Cardiac muscle cell (in vitro differentiated cells and primary cell): ENCODE results near the gene LRRC45. TPM values are rescaled to one million over a fixed set of nuclear protein-coding genes. Genes with fewer than 3 reads are reported as not detected.

Source experiments
- DNase-seq, 2 donors: peaks; one replicate each; pipeline versions ENCODE4 v3.0.0 to v3.0.0-alpha.2; 2010 to 2017; ENCODE audit warnings: low read depth in 1 of 2, low spot score in 1 of 2
- H3K27ac ChIP-seq: fragments of 200-600 bp; sonication (generic); 2 replicates; pipeline ENCODE4 v1.5.1; 2016
- H3K27me3 ChIP-seq: fragments of 200-600 bp; sonication (generic); 2 replicates; pipeline ENCODE4 v1.6.0; 2016; ENCODE audit warnings: control low read depth
- H3K36me3 ChIP-seq: fragments of 200-600 bp; sonication (generic); 2 replicates; pipeline ENCODE4 v1.5.1; 2016; ENCODE audit warnings: control low read depth
- H3K4me1 ChIP-seq: fragments of 200-600 bp; sonication (generic); 2 replicates; pipeline ENCODE4 v1.8.1; 2017; ENCODE audit warnings: low read depth, mild to moderate bottlenecking, mixed run types
- H3K4me3 ChIP-seq: fragments of 200-600 bp; sonication (generic); 2 replicates; pipeline ENCODE4 v1.5.1; 2016; ENCODE audit warnings: mild to moderate bottlenecking
- H3K9me3 ChIP-seq: fragments of 200-600 bp; sonication (generic); 2 replicates; pipeline ENCODE4 v1.5.1; 2017; ENCODE audit warnings: low read depth, mild to moderate bottlenecking, control low read depth
- polyA plus RNA-seq: library from polyadenylated mRNA; unstranded; fragments of >200 nt; fragmentation: Nextera tagmentation; extraction: Ambion mirVana; gene quantifications from 2 replicates; pipeline ENCODE4 v1.2.1, GENCODE V29; 2016
- total RNA-seq: library from RNA; depleted of rRNA; stranded (reverse); fragments of >200 nt; gene quantifications from 2 replicates; pipeline ENCODE4 v1.2.3, GENCODE V29; 2016
- TF ChIP-seq, protein P1 (sequence below): IDR thresholded peaks from 2 replicates; pipeline ENCODE4 v1.5.1; 2012; ENCODE audit warnings: low read depth, mild to moderate bottlenecking, low read length

LRRC45 gene
- total and polyA plus RNA-seq, 2 experiments from 2014 or later = 31.8 to 36.5 TPM

DNA sequence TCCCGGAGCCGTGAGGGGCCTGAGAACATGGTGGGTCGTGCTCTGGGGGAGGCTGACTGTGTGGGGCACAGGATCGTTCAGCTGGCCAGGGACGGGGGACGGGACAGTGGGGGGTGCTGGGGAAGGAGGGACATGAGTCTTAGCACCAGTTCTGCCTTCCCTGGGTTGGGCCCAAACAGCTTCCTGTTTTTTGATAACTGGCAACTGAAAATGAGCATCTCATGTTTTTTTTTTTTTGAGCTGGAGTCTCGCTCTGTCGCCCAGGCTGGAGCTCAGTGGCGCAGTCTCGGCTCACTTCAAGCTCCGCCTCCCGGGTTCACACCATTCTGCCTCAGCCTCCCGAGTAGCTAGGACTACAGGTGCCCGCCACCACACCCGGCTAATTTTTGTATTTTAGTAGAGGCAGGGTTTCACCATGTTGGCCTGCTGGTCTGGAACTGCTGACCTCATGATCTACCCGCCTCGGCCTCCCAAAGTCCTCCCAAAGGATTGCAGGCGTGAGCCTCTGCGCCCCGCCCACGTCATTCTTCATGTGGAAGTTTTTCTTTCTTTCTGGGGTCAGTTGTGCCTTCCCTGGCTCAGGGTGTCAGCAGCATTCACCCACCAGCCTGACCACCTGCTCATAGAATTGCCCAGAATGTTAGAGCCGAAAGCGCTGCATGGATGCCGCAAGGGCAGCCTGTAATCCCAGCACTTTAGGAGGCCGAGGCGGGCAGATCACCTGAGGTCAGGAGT lies 39.3 kb upstream of the LRRC45 start:
- Histone ChIP-seq H3K27me3 (no peaks in the 10 kb centered on the region), H3K27ac (no peak overlapping the region), H3K4me1 (no peaks in the 10 kb centered on the region), H3K36me3 (peaks cover 5% of the 10 kb centered on the region), H3K4me3 (no peak overlapping the region), H3K9me3 (no peaks in the 10 kb centered on the region)
- no peak for DNase-seq
- TF ChIP-seq, protein P1, sequence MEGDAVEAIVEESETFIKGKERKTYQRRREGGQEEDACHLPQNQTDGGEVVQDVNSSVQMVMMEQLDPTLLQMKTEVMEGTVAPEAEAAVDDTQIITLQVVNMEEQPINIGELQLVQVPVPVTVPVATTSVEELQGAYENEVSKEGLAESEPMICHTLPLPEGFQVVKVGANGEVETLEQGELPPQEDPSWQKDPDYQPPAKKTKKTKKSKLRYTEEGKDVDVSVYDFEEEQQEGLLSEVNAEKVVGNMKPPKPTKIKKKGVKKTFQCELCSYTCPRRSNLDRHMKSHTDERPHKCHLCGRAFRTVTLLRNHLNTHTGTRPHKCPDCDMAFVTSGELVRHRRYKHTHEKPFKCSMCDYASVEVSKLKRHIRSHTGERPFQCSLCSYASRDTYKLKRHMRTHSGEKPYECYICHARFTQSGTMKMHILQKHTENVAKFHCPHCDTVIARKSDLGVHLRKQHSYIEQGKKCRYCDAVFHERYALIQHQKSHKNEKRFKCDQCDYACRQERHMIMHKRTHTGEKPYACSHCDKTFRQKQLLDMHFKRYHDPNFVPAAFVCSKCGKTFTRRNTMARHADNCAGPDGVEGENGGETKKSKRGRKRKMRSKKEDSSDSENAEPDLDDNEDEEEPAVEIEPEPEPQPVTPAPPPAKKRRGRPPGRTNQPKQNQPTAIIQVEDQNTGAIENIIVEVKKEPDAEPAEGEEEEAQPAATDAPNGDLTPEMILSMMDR = no peak

DNA sequence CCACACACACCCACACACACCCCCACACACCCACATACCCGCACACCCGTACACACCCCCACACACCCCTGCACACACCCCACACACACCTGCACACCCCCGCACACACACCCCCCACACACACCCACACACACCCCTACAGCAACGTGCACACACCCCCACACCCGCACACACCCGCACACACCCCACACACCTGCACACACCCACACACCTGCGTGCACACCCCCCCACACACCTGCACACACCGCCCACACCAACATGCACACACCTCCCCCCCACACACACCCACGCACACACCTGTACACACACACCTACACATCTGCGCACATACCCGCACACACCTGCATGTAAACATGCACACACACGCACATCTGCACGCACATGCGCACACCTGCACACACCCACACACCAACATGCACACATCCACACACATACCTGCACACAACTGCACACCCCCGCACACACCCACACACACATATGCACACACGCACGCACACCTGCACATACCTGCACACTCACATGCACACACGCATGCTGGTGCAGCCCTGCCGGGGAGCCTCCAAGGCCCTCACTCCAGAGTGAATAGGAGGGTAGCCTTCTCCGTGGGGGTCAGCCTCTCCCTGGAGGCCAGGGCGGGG lies 38.2 kb upstream of the LRRC45 start:
- DNase-seq = no peak
- Histone ChIP-seq H3K4me1 (no peaks in the 10 kb centered on the region), H3K36me3 (peaks cover 5% of the 10 kb centered on the region), H3K27ac (no peak overlapping the region), H3K4me3 (no peak overlapping the region), H3K9me3 (no peaks in the 10 kb centered on the region), H3K27me3 (no peaks in the 10 kb centered on the region)
- TF ChIP-seq, protein P1 = no peak

DNA sequence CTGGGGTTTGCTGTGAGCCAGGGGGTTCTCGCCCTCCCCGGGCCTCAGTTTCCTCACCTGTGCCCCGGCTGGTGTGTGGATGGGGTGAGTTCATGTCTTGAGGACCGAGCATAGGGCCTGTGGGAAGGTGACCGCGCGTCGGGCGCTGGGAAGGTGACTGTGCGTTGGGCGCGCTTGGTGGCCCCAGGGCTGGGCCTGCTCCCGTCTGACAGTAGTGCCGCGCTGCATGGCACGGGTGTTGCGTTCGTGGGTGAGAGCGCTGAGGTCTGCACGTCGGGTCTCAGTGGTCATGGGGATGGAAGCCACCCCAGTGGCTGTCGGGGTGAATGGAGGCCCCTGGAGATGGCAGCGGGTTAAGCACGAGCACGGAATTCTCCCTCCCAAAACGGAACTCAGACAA lies 36.5 kb upstream of the LRRC45 start:
- Histone ChIP-seq H3K27me3 (no peaks in the 10 kb centered on the region), H3K9me3 (no peaks in the 10 kb centered on the region), H3K4me3 (no peak overlapping the region), H3K27ac (no peak overlapping the region), H3K4me1 (peaks cover under 1% of the 10 kb centered on the region), H3K36me3 (peaks cover 5% of the 10 kb centered on the region)
- TF ChIP-seq, protein P1 = no peak
- DNase-seq = no peak

DNA sequence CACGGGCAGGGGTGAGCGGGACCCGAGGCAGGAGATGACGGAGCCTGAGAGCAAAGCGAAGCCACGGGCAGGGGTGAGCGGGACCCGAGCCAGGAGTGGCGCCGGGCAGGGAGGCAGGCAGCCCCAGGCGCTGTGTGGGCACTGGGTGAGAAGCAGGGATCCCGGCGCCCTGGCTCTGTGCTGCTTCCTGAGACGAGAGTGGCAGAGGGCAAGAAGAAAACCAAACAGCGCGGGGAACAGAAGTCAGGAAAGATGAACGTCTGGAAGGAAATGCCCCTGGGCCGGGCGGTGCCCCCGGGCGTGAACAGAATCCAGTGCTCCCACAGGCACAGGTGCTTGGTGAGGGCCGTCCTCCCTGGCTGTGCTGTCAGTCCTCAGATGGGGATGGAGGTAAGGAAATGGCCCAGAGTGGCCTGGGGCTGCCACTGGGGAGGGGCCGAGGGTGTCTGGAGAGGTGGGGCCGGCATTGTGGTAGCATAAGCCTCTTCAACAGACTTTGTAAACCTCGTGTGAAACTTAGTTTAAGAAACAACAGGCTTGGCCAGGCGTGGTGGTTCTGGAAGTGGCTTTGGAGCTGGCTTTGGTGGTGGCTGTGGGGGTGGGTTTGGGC lies 35.8 kb upstream of the LRRC45 start:
- H3K4me1 ChIP-seq = peaks cover 7% of the 10 kb centered on the region
- H3K4me3 ChIP-seq = no peak overlapping the region

DNA sequence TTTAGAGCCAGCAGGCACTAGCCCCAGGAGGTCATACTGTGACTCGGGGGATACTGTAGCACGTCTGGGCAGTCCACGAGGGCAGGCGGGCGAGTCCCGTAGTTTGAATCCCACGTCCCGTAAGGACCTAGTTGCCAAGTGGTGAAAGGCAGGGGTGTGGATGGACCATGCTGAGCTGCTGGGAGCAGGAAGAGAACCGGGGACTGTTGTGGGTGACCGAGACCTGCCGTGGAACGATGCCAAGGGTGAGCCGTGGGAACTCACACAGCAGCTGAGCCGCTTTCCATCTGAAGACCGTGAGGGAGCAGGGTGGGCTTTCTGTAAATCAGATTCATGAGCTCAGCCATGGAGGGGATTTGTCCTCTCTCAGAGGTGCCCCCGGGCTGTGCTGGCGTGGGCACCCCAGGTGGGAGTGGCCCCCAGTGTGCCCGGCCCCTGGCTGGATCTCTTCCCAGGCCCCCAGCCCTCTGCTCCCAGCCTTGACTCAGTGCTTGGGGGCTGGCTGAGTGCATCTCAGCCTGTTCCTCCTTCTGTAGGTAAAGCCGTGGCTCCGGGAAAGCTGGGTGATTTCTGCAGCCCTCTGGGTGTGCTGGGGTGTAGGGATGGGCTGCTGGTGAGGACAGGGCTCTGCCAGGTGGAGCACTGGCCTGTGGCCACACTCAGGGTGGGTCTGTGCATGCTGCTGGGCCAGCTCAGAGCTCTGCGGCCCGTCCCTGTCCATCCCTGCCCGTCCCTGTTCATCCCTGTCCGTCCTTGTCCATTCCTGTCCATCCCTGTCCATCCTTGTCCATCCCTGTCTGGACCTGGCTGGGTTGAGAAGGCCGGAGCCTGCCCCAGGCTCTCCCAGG lies 32.0 kb upstream of the LRRC45 start:
- TF ChIP-seq, protein P1 = no peak

More for the DNA sequence above, 35.8 kb upstream of the LRRC45 start:
- Histone ChIP-seq H3K27ac (no peak overlapping the region), H3K27me3 (no peaks in the 10 kb centered on the region), H3K9me3 (no peaks in the 10 kb centered on the region), H3K36me3 (peaks cover 5% of the 10 kb centered on the region)
- TF ChIP-seq, protein P1 = no peak
- no peak for DNase-seq

More for the DNA sequence above, 32.0 kb upstream of the LRRC45 start:
- DNase-seq = no peak
- H3K9me3 ChIP-seq = no peaks in the 10 kb centered on the region
- no peak overlapping the region for H3K27ac ChIP-seq
- H3K36me3 ChIP-seq = no peaks in the 10 kb centered on the region
- no peak overlapping the region for H3K4me3 ChIP-seq
- no peaks in the 10 kb centered on the region for H3K27me3 ChIP-seq
- peaks cover 7% of the 10 kb centered on the region for H3K4me1 ChIP-seq
